SKM-1 (cell line): ENCODE data around the gene TLE7.

Experiments
- DNase-seq: peaks from one replicate; lab custom pipeline; 2025; ENCODE audit not compliant: unreplicated experiment; lab: John Stamatoyannopoulos, UW

TLE7 gene

GRCh38 chr16:71442051-71442440 lies at the start of gene TLE7:
TLE7 (minus strand) TSS chr16:71442054; CDS start chr16:71433324, 8,730 bp downstream.
- no peak for DNase-seq

GRCh38 chr16:71491054-71491453 lies 49.2 kb upstream of the TLE7 start:
- DNase-seq, result no peak

GRCh38 chr16:71490361-71490760 lies 48.5 kb upstream of the TLE7 start:
- no peak for DNase-seq

GRCh38 chr16:71489122-71489521 lies 47.3 kb upstream of the TLE7 start, which contains the start of gene ZNF19:
ZNF19 (minus strand) TSS chr16:71489324; CDS start chr16:71482114, 7,210 bp downstream.
- DNase-seq, result no peak

GRCh38 chr16:71484006-71484893 lies 42.4 kb upstream of the TLE7 start:
- peak; percentile 66 for DNase-seq

- DNase-seq, result no peak
Measured at GRCh38 chr16:71482569-71482968, 40.7 kb upstream of the TLE7 start.

- no peak for DNase-seq
Measured at GRCh38 chr16:71480956-71481355, 39.1 kb upstream of the TLE7 start.

GRCh38 chr16:71479420-71479819 lies 37.6 kb upstream of the TLE7 start:
- no peak for DNase-seq

GRCh38 chr16:71476457-71477124 lies 34.7 kb upstream of the TLE7 start:
- no peak for DNase-seq

- DNase-seq, result no peak
Measured at GRCh38 chr16:71474864-71475263, 33.0 kb upstream of the TLE7 start.

- DNase-seq, result no peak
Measured at GRCh38 chr16:71473891-71474290, 32.0 kb upstream of the TLE7 start.

GRCh38 chr16:71472931-71473330 lies 31.1 kb upstream of the TLE7 start:
- DNase-seq, result no peak

- DNase-seq, result no peak
Measured at GRCh38 chr16:71472051-71472450, 30.2 kb upstream of the TLE7 start.

GRCh38 chr16:71467810-71468209 lies 26.0 kb upstream of the TLE7 start:
- DNase-seq, result no peak

- no peak for DNase-seq
Measured at GRCh38 chr16:71464231-71464630, 22.4 kb upstream of the TLE7 start.

GRCh38 chr16:71461686-71462648 lies 20.1 kb upstream of the TLE7 start, which contains the start of gene ZNF23:
ZNF23 (minus strand) TSS chr16:71462247; CDS start chr16:71456796, 5,451 bp downstream.
- DNase-seq, result peak; percentile 26

GRCh38 chr16:71460941-71461340 lies 19.1 kb upstream of the TLE7 start:
- DNase-seq, result no peak

GRCh38 chr16:71460236-71460635 lies 18.4 kb upstream of the TLE7 start:
- DNase-seq, result no peak

- DNase-seq, result no peak
Measured at GRCh38 chr16:71459510-71459909, 17.7 kb upstream of the TLE7 start.

GRCh38 chr16:71456801-71457200 lies 14.9 kb upstream of the TLE7 start:
- DNase-seq, result no peak

GRCh38 chr16:71453036-71453435 lies 11.2 kb upstream of the TLE7 start:
- no peak for DNase-seq
